B cell (primary cell): ENCODE data around the gene FKBP8. TPM values are rescaled to one million over a fixed set of nuclear protein-coding genes. Genes with fewer than 3 reads are reported as not detected.

Source experiments
- ATAC-seq: fragments of 200-7000 bp; cut with Tn5 transposase; one replicate; pipeline ENCODE4 v1.10.0; 2021; ENCODE audit warnings: low read depth, mild to moderate bottlenecking, moderate number of reproducible peaks, moderate library complexity
- CTCF ChIA-PET: fragments of 350-600 bp; sonication (Branson Sonifier 250); formaldehyde crosslinking; loops from one replicate; lab custom pipeline; 2021; ENCODE audit warnings: antibody characterized with exemption, inconsistent platforms; lab: Charles Lee
- POLR2A ChIA-PET: fragments of 350-600 bp; sonication (Branson Sonifier 250); formaldehyde crosslinking; loops from one replicate; lab custom pipeline; 2021; ENCODE audit warnings: antibody characterized with exemption; lab: Charles Lee
- DNase-seq: peaks from one replicate; pipeline ENCODE4 v3.0.0; 2013
- H2AFZ ChIP-seq: 2 replicates; pipeline ENCODE4 v1.6.1; 2012; ENCODE audit warnings: mild to moderate bottlenecking, low read depth, low read length; ENCODE audit not compliant: insufficient read depth, poor library complexity, severe bottlenecking
- H3K27ac ChIP-seq, 2 donors: 1 replicate in 1 of 2; 2 replicates in 1 of 2; pipeline ENCODE4 v1.5.1; 2012 to 2013; ENCODE audit warnings: low read length in 2 of 2, mild to moderate bottlenecking in 2 of 2, moderate library complexity in 1 of 2
- H3K27me3 ChIP-seq, 4 experiments: fragments of 200-600 bp in 1 of 4; sonication (generic) in 1 of 4; replicated peaks in 1 of 4; 1 replicate in 2 of 4; 2 replicates in 2 of 4; pipeline versions ENCODE4 v1.6.1 to v1.7.0; 2013 to 2016; ENCODE audit warnings: low read length in 3 of 4, mild to moderate bottlenecking in 2 of 4, mixed read lengths in 1 of 4, moderate library complexity in 1 of 4; ENCODE audit not compliant: insufficient read depth in 4 of 4, control insufficient read depth in 3 of 4; ENCODE audit errors: control extremely low read depth in 1 of 4
- H3K36me3 ChIP-seq, 2 experiments: replicated peaks in 1 of 2; 1 replicate in 1 of 2; 2 replicates in 1 of 2; pipeline versions ENCODE4 v1.6.1 to v1.7.1; 2013; ENCODE audit warnings: low read length in 1 of 2; ENCODE audit not compliant: insufficient read depth in 2 of 2, control insufficient read depth in 1 of 2; ENCODE audit errors: control extremely low read depth in 1 of 2, extremely low read depth in 1 of 2
- H3K4me1 ChIP-seq, 2 donors: fragments of 200-600 bp in 1 of 2; sonication (generic) in 1 of 2; 1 replicate in 1 of 2; 2 replicates in 1 of 2; pipeline versions ENCODE4 v1.5.1 to v1.6.1; 2013 to 2017; ENCODE audit warnings: low read length in 2 of 2; ENCODE audit not compliant: control insufficient read depth in 2 of 2, insufficient read depth in 2 of 2
- H3K4me2 ChIP-seq: replicated peaks from 2 replicates; pipeline ENCODE3; 2012; ENCODE audit warnings: mild to moderate bottlenecking, low read depth, low read length; ENCODE audit not compliant: poor library complexity, severe bottlenecking
- H3K4me3 ChIP-seq, 5 experiments: fragments of 200-600 bp in 1 of 5; sonication (generic) in 1 of 5; 1 replicate in 3 of 5; 2 replicates in 2 of 5; pipeline versions ENCODE4 v1.5.1 to v1.7.0; 2011 to 2016; ENCODE audit warnings: low read length in 4 of 5, mild to moderate bottlenecking in 4 of 5, low read depth in 2 of 5, control low read depth in 1 of 5, moderate library complexity in 1 of 5; ENCODE audit not compliant: insufficient read depth in 1 of 5; ENCODE audit errors: control extremely low read depth in 1 of 5, extremely low read depth in 1 of 5
- H3K79me2 ChIP-seq: fragments of 200-600 bp; sonication (generic); one replicate; pipeline ENCODE4 v1.6.0; 2016; ENCODE audit warnings: low read length; ENCODE audit not compliant: control insufficient read depth, insufficient read depth
- H3K9ac ChIP-seq: fragments of 200-600 bp; sonication (generic); 2 replicates; pipeline ENCODE4 v1.6.1; 2017; ENCODE audit warnings: mild to moderate bottlenecking, low read length, moderate library complexity
- H3K9me3 ChIP-seq, 3 donors: one replicate each; pipeline versions ENCODE4 v1.6.1 to v1.7.1; 2013; ENCODE audit warnings: low read length in 2 of 3; ENCODE audit not compliant: control insufficient read depth in 2 of 3, insufficient read depth in 1 of 3; ENCODE audit errors: control extremely low read depth in 1 of 3
- H4K20me1 ChIP-seq: 2 replicates; pipeline ENCODE4 v1.6.0; 2012; ENCODE audit warnings: mild to moderate bottlenecking, low read length; ENCODE audit not compliant: insufficient read depth, control insufficient read depth, poor library complexity, severe bottlenecking
- H3K27ac Mint-ChIP-seq: one replicate; pipeline ENCODE4 v1.8.0; 2021; ENCODE audit warnings: mixed read lengths
- H3K27me3 Mint-ChIP-seq: one replicate; pipeline ENCODE4 v1.8.0; 2021; ENCODE audit warnings: mixed read lengths
- H3K4me1 Mint-ChIP-seq: one replicate; pipeline ENCODE4 v1.8.0; 2021; ENCODE audit warnings: mixed read lengths
- H3K4me3 Mint-ChIP-seq: one replicate; pipeline ENCODE4 v1.8.0; 2021; ENCODE audit warnings: mixed read lengths
- H3K9me3 Mint-ChIP-seq: one replicate; pipeline ENCODE4 v1.8.0; 2022; ENCODE audit warnings: mixed read lengths; ENCODE audit not compliant: insufficient read depth
- CTCF ChIP-seq: fragments of 200-600 bp; IDR thresholded peaks from one replicate; pipeline ENCODE4 v1.8.0; 2022; ENCODE audit warnings: antibody characterized with exemption, mild to moderate bottlenecking
- EZH2 ChIP-seq: IDR thresholded peaks from 2 replicates; pipeline ENCODE4 v1.6.1; 2012; ENCODE audit warnings: borderline replicate concordance, low read depth, mild to moderate bottlenecking, moderate library complexity, low read length; ENCODE audit not compliant: insufficient read depth, poor library complexity, severe bottlenecking
- WGBS: methylation state at CpG from one replicate; pipeline ENCODE4 v1.1.5; 2013; ENCODE audit warnings: missing lambda C conversion rate; ENCODE audit not compliant: insufficient coverage; 5-methylcytosine and 5-hydroxymethylcytosine counted together
- intact Hi-C: fragments of 100-400 bp; cut with micrococcal nuclease; formaldehyde crosslinking; loops from one replicate; pipeline ENCODE4 v1.10.0; 2022
- polyA plus RNA-seq: library from polyadenylated mRNA; depleted of rRNA; stranded (reverse); fragments of >200 nt; gene quantifications from 2 replicates; pipeline ENCODE4 v1.2.3, GENCODE V29; 2012
- total RNA-seq, 2 donors: library from RNA; stranded (reverse); fragments of 120-200 nt in 1 of 2; gene quantifications; 1 replicate in 1 of 2; 2 replicates in 1 of 2; pipeline versions ENCODE4 v1.2.3 to v1.2.4, GENCODE V29; 2013 to 2022

The FKBP8 gene
- total and polyA plus RNA-seq, 2 donors (not counting 1 experiment from before 2014, with no cell fraction given): 148 to 163 TPM

DNA sequence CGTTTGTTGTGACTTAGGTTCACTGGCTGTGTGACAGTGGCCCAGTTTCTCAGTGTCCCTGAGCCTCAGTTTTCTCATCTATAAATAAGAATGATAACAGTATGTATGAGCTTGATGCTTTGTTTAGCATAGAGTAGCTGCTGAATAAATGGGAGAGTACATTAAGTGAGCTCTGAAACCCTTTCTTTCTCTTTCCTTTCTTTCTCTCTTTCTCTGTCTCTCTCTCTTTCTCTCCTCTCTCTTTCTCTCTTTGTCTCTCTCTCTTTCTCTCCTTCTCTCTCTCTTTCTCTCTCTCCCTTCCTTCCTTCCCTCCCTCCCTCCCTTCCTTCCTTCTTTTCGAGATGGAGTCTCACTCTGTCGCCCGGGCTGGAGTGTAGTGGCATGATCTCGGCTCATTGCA, 16.3 kb upstream of the FKBP8 start:
- ChIA-PET POLR2A (interaction anchor here (1.5 to 4.0 kb wide), 2 partner anchors 12 to 39 kb away, joined by 3 to 44 read pairs; partner anchors contain the start of genes ELL and UBA52), CTCF (interaction anchor here (0.7 to 1.7 kb wide), 2 partner anchors 11 to 29 kb away, joined by 3 to 5 read pairs; partner anchors contain the start of genes REX1BD and UBA52)
- 73% methylated on average over 3 of the region's 5 CpGs for WGBS
- H3K27ac ChIP-seq: peak overlapping the region; percentile 59 to 97
- H3K27me3 ChIP-seq: no peaks in the 10 kb centered on the region
- Mint-ChIP-seq H3K9me3 (no peaks in the 10 kb centered on the region), H3K4me1 (peaks cover 21% of the 10 kb centered on the region), H3K27me3 (no peaks in the 10 kb centered on the region), H3K27ac (peak overlapping the region; percentile 50), H3K4me3 (peak overlapping the region; percentile 35)
- H3K79me2 ChIP-seq: peaks cover 21% of the 10 kb centered on the region
- no peak overlapping the region for H3K4me3 ChIP-seq
- H2AFZ ChIP-seq: no peak overlapping the region
- peaks cover 15 to 25% of the 10 kb centered on the region in 2 donors for H3K4me1 ChIP-seq
- intact Hi-C loops: no loop called here
- H4K20me1 ChIP-seq: no peaks in the 10 kb centered on the region
- H3K9me3 ChIP-seq: no peaks in the 10 kb centered on the region
- peaks cover 0 to 24% of the 10 kb centered on the region in 2 experiments for H3K36me3 ChIP-seq
- TF ChIP-seq EZH2 (no peak), CTCF (peak; percentile 8)
- DNase-seq (no peak), ATAC-seq (no peak)
- no peak overlapping the region for H3K9ac ChIP-seq
- no peak overlapping the region for H3K4me2 ChIP-seq

DNA sequence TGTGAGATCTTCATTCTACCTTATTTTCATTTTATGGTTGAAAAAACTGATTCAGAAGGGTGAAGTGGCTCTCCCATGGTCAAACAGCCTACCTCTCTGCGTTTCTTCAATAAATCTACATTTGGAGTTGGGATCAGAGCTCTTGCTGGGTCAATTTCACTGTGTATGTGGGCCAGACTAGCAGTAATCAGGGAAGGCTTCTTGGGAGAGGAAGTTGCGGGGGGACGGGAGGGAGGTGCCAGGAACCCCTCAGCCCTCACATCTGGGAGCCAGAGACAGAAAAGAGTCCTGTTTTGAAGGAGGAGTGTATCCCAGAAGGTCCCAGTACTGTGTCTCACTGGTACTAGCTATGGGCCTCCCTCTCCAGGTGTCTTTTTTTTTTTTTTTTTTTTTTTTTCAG, 15.2 kb upstream of the FKBP8 start:
- intact Hi-C loops: no loop called here
- no peaks in the 10 kb centered on the region for H3K9me3 ChIP-seq
- POLR2A ChIA-PET: interaction anchor here (0.6 to 4.0 kb wide), 11 partner anchors 13 to 373 kb away, joined by 3 to 44 read pairs (median 5); partner anchors contain the start of genes COPE, DDX49, ELL and FKBP8
- ATAC-seq (no peak), DNase-seq (peak; percentile 44)
- peak overlapping the region; percentile 99 for H3K9ac ChIP-seq
- peaks cover 15 to 25% of the 10 kb centered on the region in 2 donors for H3K4me1 ChIP-seq
- no peaks in the 10 kb centered on the region for H3K27me3 ChIP-seq
- TF ChIP-seq CTCF (no peak), EZH2 (no peak)
- CTCF ChIA-PET: interaction anchor here (0.6 to 2.0 kb wide), 5 partner anchors 28 to 215 kb away, joined by 3 to 13 read pairs (median 5); partner anchors contain the start of genes ELL and REX1BD
- H3K4me3 ChIP-seq: peak overlapping the region; percentile 73 to 98 (median 93)
- Mint-ChIP-seq H3K9me3 (no peaks in the 10 kb centered on the region), H3K27ac (peak overlapping the region; percentile 90), H3K4me1 (peaks cover 21% of the 10 kb centered on the region), H3K27me3 (no peaks in the 10 kb centered on the region), H3K4me3 (peak overlapping the region; percentile 90)
- H2AFZ ChIP-seq: peak overlapping the region; percentile 78
- 86% methylated on average over 1 of the region's 3 CpGs for WGBS
- peaks cover 0 to 15% of the 10 kb centered on the region in 2 experiments for H3K36me3 ChIP-seq
- peak overlapping the region; percentile 82 to 97 for H3K27ac ChIP-seq
- H3K79me2 ChIP-seq: peaks cover 21% of the 10 kb centered on the region
- no peaks in the 10 kb centered on the region for H4K20me1 ChIP-seq
- H3K4me2 ChIP-seq: peak overlapping the region; percentile 99
